DMS79 (cell line): Measurements from ENCODE around the gene TTLL8.

Experiments used
- DNase-seq: peaks from one replicate; lab custom pipeline; 2025; lab: John Stamatoyannopoulos, UW

TTLL8 gene

DNA sequence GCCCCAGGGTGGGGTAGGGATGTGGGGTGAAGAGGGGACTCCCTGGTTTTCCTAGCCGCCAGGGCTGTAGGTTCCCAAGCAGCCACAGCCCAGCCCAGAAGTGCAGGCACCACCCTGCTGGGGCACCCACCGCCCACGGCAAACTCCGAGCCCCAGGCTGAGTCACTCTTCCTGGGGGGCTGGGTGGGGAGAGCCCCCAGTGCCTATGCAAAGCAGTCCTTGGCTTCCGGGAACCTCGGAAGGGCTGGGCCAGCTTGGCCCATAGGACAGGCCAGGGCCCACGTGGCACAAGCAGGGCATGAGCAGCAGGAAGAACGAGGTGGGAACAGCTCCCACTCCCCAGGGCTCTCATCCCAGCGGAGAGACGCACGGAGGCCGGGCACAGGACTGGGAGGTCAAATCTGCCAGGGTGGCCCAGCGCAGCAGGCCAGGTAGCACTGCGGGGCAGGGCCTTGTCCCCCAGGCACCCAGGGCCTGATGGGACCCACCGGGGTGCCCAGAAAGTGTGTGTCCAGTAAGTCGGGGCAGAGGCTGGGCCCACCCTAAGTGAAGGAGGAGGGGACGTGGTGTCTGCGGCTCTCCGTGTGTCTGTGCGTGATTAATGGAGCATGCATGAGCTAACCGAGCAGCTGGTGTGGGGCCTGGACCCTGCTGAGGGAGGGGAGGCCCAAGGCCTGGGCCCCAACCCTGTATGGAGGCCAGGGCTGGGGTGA lies 41.0 kb downstream of the TTLL8 start:
- no peak for DNase-seq

DNA sequence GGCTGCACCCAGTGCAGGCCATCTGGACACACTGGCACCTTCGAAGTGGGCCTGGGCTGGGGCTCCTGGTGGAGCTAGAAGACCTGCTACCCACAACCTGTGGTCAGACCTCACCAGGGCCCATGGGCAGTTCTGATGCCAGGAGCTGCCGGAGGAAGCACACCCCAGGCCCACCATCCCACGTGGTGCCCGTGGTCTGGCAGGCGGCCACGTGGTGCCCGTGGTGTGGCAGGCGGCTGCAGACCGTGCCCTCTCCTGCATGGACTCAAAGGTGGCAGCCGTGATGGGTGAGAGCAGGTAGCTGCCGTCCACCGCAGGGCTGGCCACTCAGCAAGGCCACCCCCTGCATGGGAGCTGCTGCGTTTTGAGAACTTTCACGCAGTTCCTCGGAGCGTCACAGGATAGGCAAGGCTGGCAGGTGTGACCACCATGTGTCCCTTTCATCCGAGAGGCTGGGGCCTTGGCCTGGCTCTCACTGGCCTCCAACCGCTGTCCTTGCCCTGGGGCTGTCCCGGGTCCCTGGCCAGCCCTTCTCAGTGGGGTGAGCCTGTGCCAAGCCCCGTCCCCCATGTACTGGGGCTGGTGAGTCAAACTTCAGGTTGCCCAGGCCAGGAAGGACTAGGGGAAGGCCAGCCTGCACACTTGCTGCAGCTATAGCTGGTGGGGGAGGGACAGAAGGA lies 41.6 kb downstream of the TTLL8 start:
- no peak for DNase-seq

DNA sequence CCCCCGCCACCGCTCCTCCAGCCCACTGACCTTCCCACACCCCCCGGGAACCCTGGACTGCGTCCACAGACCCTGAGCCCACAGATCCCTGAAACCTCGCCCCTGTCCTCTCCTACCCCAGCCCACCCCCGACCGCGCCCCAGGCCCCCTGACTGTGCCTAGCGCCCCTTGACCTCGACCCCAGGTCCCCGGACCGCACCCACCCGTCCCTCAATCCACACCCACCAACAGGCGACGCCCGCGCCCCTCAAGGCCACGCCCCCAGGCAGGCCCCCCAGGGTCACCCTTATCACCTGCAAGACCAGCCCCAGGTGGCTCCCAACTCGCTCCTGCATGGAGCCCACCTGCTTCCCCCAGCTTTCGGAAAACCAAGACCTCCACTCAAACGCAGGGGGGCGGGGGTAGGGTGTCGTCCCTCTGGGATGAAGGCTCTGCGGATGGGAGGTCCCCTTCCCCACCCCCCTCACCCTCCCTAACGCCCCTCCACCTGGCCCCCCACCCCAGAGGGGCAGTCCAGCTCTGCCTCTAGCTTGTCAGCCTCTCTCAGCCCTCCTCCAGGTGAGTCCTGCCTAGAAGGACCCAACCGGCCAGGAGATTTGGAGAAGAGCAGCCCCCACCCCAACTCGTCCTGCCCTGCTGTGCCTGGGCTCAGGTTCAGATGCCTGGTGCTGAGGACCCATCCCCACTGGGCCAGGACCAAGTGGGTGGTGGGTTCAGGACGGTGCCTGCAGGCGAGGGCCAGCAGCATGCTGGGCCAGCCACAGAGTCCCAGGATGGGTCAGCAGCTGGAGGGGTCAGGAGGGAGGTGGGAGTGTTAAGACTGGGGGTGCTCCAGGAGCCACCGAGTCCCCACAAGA lies 42.4 kb downstream of the TTLL8 start:
- no peak for DNase-seq

DNA sequence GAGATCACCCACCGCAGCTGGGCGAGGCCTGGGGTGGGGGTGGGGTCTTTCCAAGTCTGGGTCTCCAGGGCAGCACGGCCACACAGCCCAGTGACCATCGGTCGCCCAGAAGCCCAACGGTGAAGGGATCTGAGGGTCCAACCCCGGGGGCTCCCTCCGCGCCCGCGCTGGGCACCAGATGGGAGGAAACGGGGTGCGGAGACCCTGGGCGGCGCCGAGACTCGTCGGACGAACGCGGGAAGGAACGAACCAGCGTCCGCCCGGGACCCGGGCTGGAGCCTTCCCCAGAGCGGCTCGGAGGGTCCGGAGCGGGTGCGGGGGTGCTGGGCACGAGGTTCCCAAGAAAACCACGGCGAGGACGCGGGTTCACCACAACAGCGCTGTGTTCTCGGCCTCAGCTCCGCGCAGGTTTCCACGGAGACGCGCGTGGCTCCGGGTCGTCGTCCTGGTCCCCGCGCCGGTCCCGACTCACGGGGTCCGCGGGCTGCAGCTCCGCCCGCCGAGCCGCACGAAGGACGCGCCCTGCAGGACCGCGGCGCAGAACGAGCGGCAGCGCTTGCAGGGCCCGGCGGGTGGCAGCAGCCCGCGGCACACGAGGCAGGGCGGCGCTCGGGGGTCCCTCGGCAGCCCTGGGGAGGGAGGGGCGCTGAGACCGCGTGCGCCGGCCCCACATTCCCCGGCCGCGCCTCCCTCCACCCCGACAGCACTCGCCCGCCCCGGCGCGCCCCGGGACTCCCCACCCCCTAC lies 43.3 kb downstream of the TTLL8 start:
- DNase-seq, result no peak

DNA sequence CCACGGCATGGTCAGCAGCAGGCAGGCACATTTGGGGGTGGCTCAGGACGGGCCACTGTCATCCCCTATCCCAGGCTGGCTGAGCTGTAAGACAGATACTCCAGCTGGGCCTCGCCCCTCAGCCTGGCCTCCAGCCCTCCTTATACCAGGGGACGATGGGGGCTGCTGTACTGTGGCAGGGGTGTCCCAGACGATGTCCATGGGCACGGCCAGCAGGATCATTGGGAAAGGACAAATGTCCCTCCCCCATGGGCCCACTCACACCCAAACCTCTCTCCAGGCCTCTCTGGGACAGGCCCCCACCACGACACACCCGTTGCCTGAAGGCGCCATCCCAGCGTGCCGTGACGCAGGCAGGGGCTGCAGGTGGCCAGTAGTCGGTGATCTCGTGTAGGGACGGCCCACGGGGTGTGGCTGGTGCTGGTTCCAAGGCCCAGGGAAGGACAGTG lies 44.0 kb downstream of the TTLL8 start:
- no peak for DNase-seq

DNA sequence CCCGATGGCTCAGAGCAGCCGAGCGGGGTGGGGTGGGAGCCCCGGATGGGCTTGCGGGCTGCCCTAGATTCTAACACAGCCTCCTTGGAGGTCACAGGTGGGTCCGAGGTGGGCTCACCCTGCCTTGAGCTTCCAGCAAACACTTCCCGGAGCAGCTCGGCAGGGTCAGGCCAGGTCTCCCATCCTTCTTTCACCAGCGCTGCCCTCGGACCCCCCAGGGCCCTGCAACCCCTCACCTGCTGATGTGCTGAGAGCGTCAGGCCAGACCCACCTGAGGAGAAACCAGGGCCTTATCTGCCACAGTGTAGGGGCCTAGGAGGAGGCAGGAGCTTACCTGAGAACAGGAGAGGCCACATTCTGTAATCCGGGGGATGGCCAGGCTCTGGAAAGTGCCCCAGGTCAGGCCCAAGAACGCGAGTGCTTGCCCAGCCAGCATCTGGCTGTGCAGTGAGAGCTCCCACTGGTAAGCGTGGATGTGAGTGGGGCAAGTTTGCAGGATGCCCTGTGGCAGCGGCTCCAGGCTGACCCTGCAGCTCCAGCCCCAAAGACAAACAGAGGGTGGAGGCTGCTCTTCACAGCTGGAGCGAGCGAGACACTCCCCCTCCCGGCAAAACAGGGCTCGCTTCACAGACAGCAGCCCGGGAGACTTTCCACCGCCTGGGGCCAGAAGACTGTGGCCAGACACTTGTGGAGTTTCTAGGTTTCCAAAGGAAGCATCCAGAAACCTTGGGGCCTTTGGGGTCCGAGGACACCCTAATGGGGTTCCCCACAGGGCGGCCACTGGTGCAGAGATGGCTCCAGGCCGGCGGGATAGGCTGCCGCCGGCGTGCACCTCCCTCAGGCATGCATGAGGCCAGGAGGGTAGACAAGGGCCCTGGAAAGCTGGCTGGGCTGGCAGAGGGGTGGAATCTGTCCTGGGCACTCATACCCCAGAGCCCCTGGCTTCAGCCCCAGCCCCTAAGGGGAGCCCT lies 45.6 kb downstream of the TTLL8 start, which contains the start of gene IL17REL:
TSS of gene IL17REL (minus strand) at position 555 of the 971 bp plus-strand sequence. CDS start at position 436, 119 bp downstream.
- no peak for DNase-seq

DNA sequence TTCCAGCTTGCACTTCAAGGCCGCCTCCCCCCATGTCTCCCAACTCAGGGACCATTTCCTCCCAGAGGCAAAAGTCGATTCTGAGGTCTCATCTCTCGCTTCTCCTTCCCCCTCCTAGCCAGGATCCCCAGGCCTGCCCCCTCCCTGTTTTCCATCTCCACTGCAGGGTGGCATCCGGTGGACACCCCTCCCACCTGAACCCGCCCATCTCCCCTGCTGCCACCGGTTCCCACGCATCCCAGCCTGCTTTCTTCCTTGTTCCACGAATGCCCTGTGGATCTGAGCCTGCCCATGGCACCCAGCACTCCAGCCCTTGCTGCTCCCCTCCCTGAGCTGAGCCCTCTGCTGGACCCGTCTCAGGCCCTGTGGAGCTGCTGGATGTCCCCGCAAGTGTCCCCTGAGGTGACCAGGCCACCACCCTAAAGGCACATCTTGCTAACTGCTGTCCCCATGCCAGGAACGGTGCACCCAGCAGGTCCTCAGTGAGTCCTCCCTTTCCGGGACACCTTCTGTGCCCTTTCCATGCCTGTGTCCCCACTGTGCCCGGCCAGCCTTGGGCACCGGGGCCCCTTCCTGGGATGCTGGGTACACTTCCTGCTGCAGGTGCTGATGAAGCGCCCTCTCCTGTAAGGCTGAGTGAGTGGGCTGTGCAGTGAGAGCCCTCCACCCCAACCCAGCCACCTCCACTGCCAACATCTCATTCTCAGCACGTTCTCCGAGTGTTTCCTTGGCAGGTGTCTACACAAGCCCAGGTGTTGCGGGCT lies 46.5 kb downstream of the TTLL8 start:
- peak; percentile 66 for DNase-seq

DNA sequence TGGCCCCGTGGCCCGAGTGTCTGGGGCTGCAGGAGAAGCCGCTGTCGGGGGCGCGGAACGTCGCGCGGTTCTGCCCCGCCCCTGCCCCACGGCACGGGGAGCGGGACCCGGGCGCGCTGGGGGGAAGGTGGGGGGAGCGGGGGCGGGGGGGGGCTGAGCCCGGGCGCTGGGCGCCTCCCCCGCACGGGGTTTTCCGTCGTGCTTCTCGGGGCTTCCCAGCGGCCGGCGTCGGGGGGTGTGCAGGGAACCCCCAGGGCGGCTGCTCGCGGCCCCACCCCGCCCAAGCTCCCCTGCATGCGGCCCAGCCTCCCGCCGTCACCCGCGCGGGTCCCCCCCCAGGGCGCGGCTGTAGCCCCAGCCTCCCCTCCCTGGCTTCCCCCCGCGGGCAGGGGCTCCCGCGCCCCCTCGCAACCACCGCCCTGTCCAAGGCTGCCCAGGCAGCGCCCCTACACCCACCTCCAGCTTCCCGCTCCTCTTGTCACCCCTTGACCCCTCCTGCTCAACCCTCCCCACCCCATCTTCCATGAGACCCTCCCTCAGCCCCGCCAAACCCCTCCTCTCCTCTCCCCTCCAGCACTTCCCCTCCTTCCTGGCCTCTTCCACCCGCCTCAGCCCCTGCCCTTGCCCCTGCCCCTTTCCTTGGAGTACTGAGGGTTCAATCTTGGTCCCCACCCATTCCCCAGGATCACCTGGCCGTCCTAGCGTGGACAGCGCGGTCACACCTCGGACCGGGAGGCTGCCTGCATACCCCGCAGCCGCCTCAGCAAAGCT lies 47.2 kb downstream of the TTLL8 start:
- no peak for DNase-seq

DNA sequence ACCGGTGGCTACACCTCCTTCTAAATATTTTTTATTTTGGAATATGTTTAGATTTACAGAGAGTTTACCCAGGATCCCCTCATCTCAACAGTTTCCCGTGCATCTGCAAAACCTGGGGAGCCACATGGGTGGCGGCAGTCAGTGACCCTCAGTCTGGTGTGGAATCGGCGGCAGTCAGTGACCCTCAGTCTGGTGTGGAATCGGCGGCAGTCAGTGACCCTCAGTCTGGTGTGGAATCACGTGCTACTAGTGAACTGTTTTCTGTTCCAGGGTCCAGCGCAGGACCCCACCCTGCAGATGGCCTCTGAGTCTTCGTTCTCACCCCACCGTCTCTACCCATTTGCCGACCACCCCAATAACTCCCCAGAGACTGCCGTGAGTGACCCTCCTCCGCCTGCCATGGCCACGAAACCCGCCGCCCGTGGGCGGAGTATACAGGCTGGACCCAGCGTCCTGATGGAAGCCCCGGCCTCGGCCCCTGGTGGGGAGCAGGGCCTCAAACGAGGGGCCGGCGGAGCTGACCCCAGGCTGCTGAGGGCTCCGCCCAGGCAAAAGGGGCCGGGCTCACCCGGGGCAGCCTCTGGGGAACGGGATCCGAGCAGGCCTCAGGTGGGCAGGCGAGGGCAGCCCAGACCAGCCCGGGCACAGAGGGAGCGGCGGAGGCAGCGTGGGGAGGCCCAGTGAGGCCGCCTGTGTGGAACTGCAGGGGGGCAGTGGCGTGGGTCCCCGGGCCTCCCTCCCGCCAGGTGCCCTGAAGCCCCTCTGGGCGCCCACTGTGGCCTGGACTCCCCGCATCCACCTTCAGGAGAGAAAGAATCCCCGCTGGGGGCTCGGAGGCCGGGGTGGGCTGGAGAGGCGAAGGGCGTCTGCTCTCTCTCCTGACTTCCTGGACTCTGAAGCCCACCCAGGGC lies 48.1 kb downstream of the TTLL8 start:
- DNase-seq, result no peak

DNA sequence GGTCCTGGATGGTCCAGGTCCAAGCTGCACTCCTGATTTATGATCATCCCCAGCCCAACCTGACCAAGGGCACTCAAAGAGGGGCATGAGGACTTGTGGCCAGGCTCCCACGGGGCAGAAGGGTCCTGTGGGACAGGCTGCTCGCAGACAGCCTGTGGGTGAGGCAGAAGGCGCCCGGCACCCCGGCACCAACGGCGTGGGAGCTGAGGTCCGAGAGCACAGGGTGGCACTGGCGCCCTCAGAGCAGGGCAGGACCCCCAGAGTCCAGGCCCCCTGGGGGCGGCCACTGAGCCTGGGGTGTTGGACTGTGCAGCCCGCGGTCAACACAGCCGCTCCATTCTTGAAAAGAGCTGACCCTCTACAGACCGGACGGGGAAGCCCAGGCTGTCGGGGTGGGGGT lies 48.8 kb downstream of the TTLL8 start:
- DNase-seq, result no peak

DNA sequence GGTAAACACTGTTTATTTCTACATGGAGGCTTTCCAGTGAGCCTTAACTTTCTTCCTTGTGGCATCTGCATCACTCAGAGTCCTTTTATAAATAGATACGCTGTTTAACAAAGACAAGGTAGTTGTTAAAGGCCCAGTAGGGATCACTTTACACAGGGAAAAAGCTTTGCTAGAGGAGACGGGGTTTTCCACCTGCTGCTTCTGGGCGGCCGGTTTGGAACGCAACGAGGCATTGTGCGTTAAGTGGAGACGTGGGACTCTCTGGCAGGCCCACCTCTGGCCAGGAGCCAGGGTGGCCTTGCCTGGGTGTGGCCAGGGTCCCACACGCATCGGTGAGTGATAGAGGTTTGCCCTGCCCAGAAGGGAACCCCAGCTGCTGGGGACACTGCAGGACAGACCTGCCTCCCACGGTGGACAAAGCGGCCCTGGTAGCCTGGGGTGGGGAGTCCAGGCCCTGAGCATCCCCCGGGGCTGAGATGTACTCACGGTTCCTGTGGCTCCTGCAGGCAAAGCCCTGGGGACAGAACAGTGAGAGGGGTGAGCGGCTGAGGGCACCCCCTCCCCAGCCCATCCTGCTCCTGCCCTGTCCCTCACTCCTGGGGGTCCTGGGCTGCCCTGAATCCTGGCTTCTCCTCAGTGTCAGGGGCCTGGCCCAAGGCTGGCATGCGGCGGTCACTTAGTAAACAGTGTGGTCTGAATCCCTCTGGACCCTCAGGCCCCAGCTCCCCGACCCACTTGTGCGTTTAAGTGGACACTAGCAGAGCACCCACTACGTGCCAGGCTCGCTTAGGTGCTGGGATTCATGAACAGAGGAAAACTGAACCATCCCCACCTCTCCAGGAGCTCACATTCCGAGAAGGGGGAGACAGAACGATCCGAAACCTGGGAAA lies 49.7 kb downstream of the TTLL8 start:
- peak; percentile 69 for DNase-seq

DNA sequence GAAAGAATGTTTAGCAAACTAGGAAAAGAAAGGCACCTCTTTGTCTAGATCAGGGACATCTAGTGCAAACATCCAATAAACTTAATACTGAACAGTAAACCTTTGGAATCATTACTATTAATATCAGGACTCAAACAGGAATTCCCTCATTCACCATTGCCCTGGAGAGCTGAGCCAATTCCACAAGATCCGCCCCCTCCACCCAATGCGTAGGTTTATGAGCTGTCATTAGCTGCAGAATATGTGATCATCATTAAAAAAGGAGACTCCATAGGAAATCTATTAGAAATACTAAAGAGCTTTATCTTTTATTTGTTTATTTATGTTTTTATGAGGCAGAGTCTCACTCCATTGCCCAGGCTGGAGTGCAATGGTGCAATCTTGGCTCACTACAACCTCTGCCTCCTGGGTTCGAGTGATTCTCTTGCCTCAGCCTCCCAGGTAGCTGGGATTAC lies 51.0 kb downstream of the TTLL8 start:
- DNase-seq, result no peak

DNA sequence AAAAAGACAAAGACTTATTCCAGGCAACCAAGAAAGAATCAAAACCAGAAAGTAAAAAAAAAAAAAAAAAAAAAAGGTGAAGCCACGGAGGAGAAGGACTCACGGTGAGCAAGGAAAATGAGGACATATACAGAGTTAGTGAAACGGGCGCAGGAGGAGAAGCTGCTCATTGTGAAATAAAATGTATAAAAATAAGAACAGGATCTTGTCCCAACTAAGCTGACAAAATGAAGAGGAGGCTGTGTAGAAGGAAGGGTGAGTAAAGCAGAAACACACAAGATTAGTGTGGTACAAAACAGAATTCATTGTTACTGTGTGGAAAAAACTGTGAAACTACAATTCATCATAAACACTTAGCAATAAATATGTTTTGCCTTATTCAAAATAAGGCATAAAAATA lies 53.2 kb downstream of the TTLL8 start:
- no peak for DNase-seq

DNA sequence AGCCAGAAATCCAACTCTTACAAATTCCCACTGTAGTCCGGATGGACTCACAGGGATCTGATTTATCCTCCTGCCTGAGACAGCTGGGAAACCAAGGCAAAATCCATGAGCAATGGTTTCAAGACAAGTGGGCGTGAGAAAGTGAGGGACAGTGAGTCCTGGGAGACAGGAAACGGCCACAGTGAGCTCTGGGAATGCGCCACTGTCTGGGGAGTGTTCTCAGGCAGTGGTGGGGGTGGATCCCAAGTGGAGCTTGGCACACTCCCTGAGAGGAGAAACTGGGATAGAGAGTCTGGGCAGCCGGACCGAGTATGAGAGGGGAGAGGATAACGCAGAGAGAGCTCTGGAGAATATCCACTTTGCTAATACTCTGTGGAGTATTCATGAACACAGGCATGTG lies 55.3 kb downstream of the TTLL8 start:
- DNase-seq, result no peak

DNA sequence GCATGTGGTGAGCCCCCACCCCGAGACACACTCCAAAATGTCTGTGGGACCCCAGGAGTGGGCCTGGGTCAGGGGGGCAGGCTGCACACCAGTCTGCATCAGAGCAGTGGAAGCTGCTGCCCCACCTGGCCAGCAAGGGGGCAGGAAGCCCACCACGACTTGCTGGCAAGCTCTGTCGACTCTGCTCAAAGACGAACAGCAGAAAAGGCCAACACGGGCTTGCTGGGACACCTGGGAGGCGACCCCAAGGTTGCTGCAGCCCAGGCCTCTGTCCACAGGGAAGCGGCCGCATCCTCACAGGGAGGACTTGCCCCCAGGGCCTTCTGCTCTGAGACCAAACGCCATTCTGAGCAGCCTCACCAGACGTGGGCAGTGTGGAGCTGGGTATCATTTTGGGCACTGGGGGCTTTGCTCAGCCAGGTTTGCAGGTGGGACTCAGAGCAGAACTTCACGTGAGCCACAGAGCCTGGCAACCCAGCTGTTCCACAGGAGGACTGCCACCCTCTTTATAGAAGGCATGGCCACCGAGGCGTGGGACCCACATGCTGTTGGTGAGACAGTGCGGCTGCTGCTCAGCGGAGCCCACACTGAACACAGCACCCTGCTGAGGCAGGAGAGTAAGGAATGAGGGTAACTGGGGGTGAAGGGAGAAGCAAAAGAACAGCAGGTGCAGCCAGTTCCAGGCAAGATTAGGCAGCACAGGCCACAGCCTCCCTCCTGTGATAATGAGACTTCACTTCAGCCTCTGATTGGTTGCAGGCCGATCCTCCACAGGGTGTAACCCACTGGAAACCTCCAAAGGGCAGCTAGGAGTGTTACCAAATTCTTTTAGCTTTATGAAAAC lies 56.5 kb downstream of the TTLL8 start:
- DNase-seq, result no peak
